GM19467 (cell line): ENCODE results near the gene LSS.
"Not testable (repeated sequence)": the region's sequence is repeated elsewhere in the genome, so short reads cannot be mapped to it uniquely, and the experiment has no call there.

Experiments
- ATAC-seq: cut with Tn5 transposase; IDR thresholded peaks from one replicate; pipeline ENCODE4 v1.9.1; 2021; ENCODE audit warnings: mild to moderate bottlenecking, moderate library complexity; ENCODE audit not compliant: unreplicated experiment

LSS gene

DNA sequence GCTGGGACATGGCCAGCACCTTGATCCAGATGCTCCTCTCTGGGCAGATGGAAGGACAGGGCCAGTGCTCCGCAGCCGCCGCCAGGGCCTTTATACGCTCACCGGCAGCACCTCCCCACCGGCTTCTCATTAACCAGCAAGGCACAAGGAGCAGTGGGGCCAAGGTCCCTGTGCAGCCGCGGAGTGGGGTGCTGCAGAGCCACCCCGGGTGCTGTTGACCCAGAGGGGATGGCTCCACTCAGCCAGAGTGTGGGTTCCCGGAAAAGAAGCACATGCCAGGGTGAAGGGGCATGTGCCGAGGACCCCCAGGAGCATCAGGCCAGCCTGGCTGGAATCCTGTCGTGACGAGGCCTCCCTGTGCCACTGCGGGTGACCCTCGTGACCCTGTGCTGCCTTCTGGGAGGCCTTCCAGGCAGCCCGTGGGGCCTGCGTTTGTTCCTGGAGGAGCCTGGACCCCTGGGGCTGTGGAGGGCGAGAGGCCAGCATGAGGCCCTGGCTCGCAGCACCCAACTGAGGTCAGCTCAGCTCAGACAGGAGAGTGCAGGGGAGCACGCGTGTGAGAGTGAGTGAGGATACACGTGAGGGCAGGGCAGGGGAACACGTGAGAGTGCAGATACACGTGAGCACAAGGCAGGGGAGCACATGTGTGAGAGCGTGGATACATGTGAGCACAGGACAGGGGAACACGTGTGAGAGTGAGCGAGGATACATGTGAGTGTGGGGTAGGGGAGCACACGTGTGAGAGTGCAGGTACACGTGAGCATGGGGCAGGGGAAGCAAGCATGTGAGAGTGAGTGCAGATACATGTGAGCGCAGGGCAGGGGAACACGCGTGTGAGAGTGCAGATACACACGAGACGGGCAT, 72.8 kb downstream of the LSS start, which contains the start of gene FTCD:
FTCD (minus strand) TSS at position 66 of the 864 bp plus-strand sequence; CDS start at position 10, 56 bp downstream.
- no peak for ATAC-seq

DNA sequence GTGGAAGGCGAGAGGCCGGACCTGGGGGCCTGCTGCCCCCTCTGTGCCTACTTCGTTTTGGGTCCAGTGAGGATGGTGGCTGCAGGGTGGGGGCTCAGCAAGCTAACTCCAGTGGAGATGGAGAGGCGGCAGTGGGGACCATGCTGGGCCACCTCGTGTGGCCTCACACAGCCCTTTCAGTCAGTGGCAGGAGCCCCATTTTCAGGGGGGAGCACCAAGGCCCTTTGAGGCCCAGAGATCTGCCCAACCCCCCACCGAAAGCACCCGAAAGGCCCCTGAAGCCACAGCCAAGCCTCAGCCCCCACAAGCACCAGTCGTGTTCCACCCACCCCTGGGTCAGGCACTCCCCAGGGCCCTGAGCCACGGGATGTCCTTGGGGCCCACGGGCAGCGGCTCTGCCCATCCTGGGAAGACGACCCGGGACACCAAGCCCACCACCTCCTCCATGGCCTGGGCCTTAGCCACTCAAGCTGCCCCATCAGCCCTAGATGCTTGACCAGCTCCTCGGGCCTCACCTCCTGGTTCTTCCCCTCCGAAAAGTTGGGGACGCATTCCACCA, 73.5 kb downstream of the LSS start:
- no peak for ATAC-seq

DNA sequence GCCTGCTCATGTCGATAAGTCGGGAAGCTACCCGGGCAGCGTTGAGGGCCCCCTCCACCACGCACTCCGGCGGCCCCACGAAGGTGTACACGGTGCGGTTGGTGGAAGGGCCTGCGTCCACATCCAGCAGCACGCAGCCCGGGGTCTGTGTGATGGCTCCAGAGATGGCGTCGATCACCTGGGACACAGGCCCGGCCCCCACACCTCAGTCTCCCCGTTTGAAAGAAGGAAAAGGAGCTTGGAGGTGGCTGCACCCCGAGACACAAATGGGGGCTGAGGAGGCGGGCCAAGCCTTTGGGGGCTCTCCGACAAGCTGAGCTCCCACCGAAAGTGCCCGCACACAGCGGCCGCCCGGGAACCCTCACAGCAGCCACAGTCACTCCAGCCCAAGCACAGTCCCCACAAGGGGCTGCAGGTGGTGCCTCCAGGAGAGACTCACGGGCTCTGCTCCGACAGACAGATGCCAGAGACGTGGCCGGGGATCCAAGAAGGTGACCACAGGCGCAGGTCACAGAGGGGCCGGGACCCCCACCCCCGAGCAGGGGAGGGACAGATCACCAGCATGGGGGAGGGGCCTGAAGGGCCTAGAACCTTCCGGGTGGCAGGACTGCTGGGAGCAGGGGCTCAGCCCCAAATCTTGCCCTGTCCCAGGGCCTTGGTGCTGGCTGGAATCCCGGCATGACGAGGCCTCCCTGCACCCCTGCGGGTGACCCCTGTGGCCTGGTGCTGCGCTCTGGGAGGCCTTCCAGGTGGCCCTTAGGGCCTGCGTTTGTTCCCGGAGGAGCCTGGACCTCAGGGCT, 74.2 kb downstream of the LSS start:
- no peak for ATAC-seq

DNA sequence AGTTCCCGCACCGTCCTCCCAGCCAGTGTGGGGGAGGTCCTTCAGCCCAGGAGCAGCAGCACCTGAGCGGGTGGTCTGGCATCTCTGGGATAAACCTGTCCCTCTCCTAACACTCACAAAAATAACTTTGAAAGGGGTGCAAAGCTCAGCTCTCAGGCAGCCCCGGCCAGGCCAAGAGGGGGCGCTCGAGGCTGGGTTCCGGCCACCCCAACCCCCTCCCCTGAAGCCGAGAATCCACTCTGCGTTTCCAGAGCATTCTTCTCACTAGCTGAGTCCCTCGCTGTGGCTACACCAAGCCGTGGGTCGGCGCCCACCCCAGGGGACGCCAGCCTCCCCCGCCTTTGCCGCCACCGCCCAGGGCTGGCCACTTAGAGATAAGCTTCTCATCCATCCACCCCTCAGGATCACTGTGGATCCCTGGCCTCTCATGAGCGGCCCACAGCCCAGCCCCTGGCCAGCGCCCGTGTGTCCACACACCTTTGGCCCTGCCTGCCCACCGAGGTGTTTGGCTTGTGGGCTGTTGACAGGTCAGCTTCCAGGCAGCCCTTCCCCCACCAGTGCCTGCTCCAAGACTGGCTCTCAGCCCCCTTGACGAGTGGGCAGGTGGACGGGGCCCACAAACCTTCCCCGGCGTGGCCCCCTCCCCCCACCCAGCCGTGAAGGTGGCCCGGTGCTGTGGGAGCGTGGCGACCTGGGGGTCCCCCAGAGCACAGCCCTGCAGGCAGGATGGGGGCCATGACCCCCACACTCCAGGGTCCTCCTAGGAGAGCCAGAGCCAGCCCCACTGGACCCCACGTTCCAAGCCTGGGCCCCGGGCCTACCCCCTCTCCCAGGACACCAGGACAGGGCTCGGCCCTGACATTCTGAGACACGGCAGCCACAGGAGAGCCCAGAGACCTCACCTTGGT, 75.1 kb downstream of the LSS start:
- ATAC-seq, result no peak

DNA sequence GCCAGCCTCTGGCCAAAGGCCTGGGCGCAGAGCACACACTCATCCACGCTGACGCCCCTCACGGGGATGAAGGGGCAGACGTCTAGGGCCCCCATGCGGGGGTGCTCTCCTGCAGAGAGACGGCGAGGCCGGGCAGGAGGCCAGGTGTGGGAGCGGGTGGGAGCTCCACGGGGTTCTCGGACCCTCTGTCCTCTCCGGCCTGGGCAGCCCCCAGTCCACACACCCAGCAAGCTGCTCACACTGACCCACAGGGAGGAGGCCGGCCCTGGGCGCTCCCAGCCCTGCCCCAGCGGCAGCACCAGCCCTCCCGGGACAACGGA, 75.7 kb downstream of the LSS start:
- ATAC-seq, result no peak

DNA sequence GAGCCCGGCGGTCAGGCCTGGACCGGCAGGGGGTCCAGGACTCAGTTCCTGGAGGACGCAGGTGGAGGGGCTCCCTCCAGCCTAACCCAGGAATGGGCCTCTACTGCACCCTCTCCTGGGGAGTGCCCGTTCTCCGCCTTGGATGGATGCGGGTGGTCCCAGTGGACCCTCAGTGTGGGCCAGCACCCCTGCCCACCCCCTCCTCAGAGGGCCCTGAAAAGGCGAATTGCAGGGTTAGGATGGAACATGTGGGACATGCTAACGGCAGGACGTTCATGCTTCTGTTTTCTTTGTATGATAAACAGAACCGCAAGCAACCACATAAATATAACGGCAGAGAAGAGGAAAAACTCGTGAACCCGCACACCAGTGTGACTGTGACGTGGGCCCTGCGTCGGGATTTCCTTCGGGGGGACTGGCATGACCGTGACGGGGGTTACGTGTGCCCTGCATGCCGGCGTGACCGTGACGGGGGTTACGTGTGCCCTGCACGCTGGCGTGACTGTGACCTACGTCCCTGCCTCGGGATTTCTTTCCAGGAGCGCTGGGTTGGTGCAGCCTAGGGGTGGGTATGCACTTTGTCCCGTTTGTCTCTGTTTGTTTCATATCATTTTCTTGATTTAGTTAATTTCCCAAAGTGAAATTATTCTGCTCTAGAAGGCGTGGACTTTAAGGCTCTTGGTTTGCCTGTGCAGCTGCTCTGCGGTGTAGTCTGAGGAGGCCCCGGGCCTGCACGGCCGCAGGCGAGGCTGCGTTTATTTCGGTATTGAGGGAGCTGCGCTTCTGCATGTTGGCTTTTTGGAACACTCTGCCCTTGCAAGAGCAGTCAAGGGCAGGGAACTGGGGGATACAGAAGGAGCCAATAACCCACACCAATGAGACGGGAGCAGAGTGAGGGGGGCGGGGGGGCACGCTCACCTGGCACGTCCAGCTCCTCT, 76.3 kb downstream of the LSS start:
- no peak for ATAC-seq

DNA sequence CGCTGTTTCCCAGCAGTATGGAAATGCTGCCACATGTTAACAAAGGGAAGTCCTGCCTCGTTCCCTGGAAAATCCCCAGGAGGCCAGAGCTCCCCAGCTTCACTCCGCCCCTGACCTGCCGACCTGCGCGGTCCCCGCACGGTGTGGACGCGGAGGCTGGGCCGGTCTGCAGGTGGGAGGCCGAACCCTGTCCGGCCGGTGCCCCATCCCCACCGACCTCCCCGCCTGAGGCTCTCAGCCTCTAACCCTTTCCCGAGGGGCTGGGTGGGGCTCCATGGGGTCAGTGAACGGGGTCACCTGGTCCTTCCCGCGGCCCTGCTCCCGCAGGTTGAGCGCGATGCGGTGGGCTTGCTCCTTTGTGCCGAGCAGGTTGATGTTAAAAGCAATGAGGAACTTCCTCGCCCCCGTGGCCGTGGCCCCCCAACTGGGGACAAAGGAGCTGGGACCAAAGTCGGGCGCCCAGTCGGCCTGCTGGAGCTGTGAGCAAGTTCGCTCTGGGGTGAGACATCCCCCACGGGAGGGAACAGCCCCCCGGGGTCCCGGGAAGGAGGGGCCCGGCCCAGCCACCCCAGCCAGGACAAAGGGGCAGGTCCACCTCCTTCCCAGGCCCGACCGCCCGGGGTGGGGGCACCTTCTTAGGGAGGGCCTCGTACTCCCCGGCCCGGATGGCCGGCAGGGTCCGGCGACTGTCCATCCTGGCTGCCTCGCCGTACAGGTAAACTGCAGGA, 77.1 kb downstream of the LSS start:
- ATAC-seq, result no peak

DNA sequence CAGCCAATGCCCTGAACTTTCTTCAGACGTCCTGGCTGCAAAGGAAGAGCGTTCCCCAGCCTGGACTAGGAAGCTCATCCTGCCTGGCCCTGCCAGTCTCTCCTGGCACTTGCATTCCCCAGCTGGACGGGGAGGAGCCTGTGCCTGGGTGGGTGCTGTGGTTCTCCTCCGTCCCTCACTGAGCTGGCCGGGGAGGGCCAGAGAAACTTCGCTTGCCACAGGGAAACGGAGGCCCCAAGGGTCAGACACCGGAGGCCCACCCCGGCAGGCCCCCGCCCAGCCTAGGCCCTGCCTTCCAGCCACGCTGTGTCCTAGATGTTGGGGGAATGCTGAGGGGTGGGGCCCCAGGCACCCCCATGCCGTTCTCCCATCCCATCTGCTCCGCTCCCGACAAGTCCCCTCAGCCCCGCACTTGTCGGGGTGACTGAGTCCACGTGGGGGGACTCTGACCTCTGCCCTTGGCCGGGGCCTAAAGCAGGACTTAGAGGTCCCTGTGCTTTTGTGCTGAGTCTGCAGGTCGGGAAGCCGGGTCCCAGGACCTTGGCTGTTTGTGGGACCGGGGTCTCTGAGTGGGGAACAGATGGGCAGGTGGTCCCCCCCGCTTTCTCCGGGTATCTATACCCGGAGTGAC, 78.0 kb downstream of the LSS start:
- ATAC-seq, result no peak

DNA sequence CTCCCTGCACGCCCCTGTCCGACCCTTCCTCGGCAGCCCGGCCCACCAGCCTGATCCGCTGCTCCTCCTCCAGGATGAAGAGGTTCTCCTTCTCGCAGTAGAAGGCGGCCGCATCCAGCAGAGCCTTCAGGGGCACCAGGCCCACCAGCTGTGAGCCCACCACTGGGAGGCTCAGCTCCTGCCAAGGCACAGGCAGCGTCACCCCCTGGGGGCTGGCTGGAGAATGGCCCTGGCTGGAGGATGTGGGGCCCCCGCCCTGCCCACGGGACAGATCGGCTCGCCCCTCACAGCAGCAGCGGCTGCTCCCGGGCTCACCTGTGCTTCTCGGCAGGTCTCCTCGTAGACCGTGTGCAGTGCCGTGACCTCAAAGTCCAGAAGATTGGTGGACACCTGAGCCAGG, 78.5 kb downstream of the LSS start:
- ATAC-seq, result no peak

DNA sequence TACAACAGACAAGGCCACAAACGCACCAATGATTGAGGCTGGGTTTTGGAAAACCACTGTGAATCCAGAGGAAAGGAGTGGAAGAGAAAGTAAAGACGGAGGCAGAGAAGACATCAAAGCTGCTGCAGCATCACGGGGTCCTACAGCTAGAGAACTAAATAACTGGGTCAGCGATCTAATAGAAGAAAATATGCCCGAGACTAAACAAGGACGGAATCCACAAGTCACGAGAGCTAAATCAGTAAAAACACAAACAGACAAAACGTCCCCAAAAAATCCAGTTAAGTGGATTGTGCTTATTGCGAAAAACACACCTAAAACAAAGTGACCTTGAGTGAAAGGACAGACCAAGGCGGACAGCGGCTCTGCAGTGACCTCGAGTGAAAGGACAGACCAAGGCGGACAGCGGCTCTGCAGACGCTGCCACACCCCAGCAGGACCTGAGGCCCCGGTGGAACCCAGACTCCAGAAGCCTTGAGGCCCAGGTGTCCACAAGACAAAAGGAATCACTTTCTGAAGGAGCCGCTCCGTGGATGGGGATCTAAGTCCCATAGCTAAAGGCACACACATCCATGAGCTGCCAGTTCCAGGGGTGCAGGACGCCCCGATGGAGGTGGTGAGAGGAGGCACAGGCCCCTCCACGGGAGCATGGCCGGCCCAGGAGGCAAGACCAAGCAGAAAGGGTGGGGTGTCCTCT, 79.2 kb downstream of the LSS start:
- no peak for ATAC-seq

DNA sequence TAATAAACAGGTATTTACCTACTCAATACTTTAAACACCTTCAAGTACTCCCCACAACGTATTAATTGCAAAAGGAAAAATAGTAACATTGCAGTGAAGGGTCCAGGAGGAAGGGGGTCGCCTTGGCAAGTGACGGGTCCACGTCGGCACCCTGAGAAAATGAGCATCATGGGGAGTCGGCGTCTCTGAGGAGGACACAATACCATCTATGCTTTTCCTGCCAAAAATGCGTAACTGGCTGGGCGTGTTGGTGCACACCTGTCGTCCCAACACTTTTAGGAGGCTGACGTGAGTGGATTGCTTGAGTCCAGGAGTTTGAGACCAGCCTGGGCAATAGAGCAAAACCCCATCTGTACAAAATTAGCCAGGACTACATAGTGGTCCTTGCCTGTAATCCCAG, 80.5 kb downstream of the LSS start:
- ATAC-seq, result no peak

DNA sequence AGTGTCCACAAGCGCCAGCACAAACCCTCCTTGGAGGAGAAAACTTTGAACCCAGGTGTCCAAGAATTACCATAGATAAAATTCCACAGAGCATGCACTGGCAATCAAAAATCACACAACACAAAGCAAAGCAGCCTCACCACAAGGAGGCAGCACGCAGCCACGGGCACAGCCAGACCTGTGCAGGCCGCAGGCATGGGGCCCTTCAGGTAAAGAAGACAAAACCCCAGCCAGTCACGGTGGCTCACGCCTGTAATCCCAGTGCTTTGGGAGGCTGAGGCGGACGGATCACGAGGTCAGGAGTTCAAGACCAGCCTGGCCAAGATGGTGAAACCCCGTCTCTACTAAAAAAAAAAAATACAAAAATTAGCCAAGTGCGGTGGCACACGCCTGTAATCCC, 81.1 kb downstream of the LSS start:
- ATAC-seq, result not testable (repeated sequence)

DNA sequence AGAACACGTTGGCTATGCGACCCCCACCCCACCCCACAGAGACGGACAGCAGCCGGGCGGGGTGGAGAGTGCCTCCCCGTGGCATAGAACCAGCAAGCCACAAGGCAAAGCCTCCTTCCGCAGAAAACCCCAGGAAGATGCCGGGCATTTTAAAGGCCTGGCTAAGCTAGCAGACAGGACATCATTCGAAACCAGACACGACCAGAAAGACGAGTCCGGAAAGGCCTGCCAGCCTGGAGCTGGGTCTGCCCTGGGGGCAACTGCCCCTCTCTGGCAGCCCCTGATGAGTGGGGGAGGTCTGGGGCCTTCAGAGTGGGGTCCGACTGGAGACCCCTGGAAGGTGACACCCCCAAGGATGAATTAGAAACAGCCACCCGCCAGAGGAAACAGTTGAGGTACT, 81.7 kb downstream of the LSS start:
- no peak for ATAC-seq

DNA sequence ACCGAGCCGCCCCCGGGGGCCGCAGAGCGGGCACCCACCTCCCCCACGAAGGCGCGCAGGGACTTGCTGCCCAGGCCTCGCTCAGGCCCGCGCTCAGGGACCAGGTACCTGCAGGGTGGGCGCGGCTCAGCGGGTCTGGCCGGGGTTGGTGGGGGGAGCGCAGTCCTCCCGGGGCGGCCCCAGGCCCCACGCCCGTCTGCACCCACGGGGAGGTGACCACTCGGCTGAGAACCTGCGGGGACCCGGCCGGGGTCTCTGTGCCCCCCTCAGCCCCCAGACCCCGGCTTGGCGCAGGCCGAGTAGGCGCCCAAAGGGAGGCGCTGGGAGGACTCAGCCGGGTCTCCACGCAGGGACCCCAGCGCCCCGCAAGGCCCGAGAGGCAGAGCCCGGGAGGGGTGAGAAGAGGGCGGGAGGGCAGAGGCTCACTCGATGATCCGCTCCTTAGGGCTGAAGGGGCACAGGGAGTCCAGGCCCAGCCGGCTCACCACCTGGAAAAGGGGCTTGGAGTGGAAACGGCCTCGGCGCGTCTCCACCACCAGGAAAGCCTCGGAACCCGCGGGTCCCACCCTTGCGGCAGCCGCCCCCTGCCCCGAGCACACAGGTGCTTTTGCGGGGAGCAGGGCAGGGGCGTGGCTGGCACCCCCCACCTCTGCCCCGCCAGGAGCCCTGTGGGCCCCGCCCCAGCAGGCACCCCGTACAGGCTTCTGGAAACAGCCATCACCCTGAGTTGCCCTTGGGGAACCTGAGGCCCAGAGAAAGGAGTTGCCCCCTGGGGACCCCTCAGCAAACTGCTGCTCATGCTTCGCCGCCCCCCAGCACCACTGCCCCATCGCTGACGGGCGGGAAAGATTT, 82.5 kb downstream of the LSS start:
- ATAC-seq, result no peak

DNA sequence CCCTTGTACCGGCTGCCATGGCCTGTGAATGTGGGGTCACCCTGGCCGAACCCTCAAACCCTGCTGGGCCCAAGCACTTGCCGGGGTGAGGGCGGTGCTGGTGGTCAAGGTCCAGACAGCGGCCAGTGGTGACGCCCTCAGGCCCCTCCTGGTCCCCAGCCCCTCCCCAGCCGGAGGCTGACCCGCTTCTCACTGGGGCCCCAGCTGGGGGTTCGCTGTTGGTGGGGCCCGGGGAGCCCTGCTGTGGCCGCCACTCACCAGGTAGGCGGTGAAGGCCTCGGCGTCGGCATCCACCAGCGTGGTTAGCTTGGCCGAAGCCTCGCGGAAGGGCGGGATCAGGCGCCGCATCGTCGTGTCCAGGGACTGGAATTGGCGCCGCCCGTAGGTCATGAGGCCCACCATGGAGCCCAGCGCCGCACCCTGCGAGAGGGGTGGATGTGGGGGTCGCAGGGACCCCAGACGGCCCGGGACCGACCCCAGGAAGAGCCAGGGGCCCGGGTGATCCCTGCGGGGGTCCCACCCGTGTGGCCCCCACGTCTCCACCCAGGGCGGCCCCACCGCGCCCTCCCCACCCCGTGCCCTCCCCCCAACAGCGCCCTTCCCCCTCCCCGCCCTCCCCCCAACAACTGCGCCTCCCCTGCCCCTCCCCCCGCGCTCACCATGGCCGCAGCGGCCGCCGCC, 83.3 kb downstream of the LSS start:
- ATAC-seq, result no peak

DNA sequence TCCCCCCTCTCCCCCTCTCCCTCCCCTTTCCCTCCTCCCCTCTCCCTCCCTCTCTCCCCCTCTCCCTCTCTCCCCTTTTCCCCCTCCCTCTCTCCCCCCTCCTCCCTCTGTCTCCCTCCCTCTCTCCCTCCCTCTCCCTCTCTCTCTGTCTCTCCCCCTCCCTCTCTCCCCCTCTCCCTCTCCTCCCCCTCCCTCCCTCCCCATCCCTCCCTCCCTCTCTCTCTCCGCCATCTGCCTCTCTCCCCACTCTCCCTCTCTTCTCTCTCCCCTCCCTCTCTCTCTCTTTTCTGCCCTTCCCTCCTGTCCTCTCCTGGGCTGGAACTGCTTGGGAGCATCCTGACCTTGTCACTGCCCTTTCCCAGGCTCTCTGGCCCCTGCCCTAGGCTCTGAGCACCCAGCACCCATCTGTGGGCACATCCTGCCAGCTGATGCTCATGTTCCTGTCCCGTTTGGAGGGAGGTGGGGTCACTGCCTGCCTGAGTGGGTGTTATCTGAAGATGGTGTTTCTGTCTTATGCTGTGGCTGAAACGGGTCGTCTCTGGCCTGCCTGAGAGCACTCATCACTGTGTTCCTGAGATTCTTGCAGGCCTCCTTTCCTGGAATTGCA, 84.0 kb downstream of the LSS start:
- ATAC-seq, result no peak
